Stimulated activated CD8-positive, alpha-beta memory T cell treated with anti-CD3 and anti-CD28 coated beads, Interleukin-7, amount 100 ng/mL, for 4 hours (primary cell): ENCODE measurements around the gene CYP3A4.
"Not testable (repeated sequence)": the region's sequence is repeated elsewhere in the genome, so short reads cannot be mapped to it uniquely, and the experiment has no call there.

Experiments
- DNase-seq, 2 donors: peaks; one replicate each; pipeline ENCODE4 v3.0.0-alpha.2; 2020; ENCODE audit warnings: low read depth in 2 of 2

The CYP3A4 gene

DNA sequence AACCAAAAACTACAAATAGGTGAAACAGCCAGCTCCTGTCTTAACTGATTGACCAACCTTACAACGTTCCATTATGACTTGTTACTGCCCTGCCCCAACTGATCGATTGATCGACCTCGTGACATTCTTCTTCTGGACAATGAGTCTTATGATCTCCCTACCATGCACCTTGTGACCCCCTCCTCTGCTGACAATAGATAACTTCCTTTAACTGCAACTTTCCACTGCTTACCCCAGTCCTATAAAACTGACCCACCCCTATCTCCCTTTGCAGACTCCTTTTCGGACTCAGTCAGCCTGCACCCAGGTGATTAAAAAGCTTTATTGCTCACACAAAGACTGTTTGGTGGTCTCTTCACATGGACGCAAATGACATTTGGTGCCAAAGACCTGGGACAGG, 60.8 kb downstream of the CYP3A4 start:
- not testable (repeated sequence) for DNase-seq

DNA sequence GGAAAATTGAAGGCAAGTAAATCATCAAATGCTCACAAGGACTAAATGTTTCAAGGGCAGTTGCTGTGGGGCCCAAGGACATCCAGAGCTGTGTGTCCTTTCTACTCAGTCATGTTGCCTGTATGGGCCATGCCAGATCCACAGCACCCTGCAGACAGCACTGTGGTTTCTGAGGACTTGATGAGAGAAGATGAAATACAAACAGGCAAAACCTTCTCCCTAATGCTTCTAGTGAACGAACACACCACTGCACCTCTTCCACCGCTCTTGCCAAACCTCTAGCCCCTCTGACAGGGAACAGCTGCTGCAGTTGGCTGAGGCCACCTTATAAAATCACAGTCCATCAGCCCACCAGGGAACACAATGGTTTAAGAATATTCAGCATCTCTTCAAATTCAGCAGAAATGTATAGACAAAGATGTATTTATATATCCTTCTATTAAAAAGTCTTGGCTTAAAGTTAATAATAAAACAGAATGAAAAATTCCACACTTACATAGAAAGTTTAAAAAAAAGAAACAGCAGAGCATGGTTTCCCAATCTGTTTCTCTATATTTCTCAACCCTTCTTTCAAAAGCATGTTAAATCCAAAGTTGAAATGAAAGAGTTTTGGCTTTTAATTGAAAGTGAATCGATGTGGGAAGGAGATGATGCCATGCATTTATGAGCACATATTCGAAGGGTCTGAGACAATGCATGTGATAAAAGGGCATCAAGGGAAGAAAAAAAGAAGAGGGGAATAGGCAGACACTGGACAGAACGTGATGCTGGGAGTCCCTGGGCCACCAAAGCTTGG, 63.0 kb downstream of the CYP3A4 start:
- DNase-seq, result no peak

DNA sequence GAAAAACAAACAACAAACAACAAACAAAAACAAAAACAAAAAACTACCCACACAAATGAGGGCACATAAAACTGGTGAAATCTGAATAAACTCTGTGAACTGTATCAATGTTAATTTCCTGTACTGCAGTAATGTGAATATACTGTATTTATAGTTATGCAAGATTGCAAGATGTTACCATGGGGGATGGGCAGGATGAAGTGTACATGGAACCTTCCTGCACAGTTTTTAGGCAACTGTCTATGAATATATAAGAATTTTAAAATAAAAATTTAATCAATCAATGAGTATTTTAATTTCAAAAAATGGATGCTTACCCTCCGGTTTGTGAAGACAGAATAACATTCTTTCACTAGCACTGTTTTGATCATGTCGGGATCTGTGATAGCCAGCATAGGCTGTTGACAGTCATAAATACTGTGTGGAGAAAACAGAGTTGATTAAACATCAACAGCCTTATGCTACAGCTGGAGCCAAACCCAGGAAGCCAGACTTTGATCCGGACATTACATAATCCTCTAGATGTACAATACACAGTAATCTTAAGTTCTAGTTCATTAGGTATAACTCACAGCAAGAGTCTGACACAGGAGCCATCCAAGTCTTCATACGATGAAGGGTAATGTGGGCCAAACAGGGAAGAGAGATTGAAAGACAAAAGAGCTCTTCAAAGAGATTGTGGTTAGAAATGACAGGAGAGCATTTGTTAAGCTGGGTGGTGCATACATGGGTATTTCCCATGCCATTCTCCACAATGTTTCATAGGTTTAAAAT, 63.8 kb downstream of the CYP3A4 start:
- no peak for DNase-seq

DNA sequence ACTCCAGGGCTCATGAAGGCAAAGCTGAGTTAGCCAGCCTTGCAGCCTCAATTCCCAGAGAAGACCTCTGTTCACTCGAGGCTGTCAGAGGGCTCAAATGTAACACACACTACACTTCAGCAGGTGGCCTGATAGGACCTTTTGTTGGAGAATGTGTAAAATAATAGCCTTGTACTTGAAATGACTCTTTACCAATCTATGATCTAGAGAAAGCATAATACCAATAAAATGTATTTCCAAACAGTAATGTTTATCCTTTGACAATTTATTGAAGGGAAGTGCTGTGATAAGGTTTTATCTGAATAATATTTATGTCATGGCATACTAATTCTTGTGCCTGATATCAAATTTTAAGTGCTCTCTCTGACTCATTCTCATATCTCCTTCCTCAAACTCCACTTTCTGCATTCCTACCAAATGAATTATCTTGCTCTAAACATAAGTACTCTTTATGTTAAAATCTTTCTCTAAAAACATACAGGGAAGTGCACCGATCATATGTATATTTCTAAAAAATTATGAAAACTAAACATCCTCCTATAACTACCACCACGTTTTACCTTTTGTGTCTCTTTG, 69.9 kb downstream of the CYP3A4 start:
- no peak for DNase-seq

DNA sequence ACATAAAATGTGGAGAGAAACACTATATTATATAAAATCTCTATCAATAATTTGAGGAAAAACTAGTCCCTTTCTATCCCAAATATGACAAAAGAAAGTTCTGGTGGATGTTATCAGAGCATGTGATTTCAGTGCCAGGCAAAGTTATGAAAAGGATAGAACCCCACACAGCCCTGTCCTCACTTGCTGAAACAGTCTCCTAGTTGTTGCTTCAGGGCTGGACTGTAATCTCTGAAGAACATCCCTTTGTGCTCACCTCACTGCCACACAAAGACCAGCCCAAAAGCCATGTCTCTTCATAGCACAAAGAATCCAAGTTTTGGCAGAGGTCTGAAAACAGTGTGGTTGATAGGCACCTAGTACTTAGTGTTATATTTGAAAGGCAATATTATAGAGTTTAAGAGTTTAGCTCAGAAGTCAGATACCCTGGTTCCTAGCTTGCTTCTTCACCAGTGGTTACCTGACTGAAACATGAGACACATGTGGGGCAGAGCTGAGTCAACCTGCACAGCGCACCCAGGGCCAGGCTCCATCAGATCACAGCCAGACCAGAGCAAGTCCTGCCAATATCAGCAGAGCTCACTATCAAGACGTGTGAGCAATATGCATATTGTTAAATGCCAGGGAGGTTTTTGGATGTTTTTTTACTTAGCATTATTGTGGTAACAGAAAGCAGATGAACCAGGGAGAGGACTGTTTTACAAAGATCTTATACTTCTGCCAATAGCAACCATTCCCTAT, 74.0 kb downstream of the CYP3A4 start:
- DNase-seq, result no peak

DNA sequence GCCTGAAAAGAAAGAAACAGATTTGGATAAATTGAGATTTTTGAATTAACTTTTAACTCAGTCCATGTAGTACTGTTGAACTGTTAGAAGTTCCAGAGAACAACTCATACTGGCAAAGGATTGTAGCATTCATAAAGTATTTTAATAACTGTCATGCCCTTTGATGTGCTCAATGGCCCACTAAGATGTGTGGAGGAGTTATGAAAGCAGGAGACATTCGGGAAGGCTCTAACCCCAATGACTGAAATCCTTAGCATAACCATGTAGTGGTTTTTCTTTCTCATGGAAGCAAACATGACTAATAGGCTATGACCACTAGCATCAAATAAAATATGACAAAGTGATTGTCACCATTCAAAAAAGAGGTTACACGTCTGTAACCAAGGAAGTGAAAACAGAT, 74.7 kb downstream of the CYP3A4 start:
- no peak for DNase-seq

DNA sequence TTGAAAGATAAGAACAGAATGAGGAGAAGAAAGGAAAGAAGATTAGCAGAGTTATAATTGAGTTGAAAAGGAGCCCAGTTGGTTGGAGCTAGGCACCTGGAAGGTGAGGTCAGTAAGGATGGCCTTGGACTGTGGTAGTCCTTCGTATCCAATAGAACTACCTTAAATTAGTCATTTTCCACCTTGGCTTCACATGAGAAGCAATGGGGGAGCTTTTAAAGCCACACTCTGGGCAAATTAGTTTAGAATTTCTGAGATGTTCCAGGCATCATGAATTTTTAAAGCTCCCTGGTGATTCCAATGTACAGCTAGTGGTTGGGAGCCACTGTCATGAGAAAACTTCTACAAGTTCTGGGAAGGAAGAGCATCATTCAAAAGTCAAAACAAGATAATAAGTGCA, 76.9 kb downstream of the CYP3A4 start:
- DNase-seq, result no peak
